Rectal smooth muscle tissue (tissue), 1 donor: ENCODE results near the gene CA9.

Experiments used
- H3K27ac ChIP-seq: one replicate; pipeline ENCODE4 v1.7.0; 2013; ENCODE audit warnings: low read depth, low read length, inconsistent platforms
- H3K27me3 ChIP-seq: one replicate; pipeline ENCODE4 v1.7.0; 2013; ENCODE audit warnings: low read length; ENCODE audit not compliant: control insufficient read depth, insufficient read depth
- H3K36me3 ChIP-seq: one replicate; pipeline ENCODE4 v1.7.0; 2013; ENCODE audit warnings: low read length; ENCODE audit not compliant: control insufficient read depth, insufficient read depth
- H3K4me1 ChIP-seq: one replicate; pipeline ENCODE4 v1.7.0; 2013; ENCODE audit warnings: low read length; ENCODE audit not compliant: control insufficient read depth, insufficient read depth
- H3K4me3 ChIP-seq: one replicate; pipeline ENCODE4 v1.7.0; 2013; ENCODE audit warnings: low read length
- H3K9ac ChIP-seq: one replicate; pipeline ENCODE4 v1.7.0; 2013; ENCODE audit warnings: low read length

The CA9 gene

GRCh38 chr9:35690614-35691333 is 17.0 kb downstream of the CA9 start:
- peak overlapping the region; percentile 82 for H3K4me3 ChIP-seq
- H3K9ac ChIP-seq: peak overlapping the region; percentile 6
- H3K27me3 ChIP-seq: no peaks in the 10 kb centered on the region
- H3K27ac ChIP-seq: peak overlapping the region; percentile 99
- peaks cover 8% of the 10 kb centered on the region for H3K4me1 ChIP-seq
- H3K36me3 ChIP-seq: no peaks in the 10 kb centered on the region

GRCh38 chr9:35691334-35691650 is 17.6 kb downstream of the CA9 start:
- Histone ChIP-seq H3K27ac (peak overlapping the region; percentile 99), H3K27me3 (no peaks in the 10 kb centered on the region), H3K36me3 (peaks cover 3% of the 10 kb centered on the region), H3K9ac (peak overlapping the region; percentile 6), H3K4me1 (peaks cover 7% of the 10 kb centered on the region), H3K4me3 (peak overlapping the region; percentile 80)

- Histone ChIP-seq H3K27ac (peak overlapping the region; percentile 99), H3K4me1 (peaks cover 8% of the 10 kb centered on the region), H3K4me3 (peak overlapping the region; percentile 80), H3K9ac (no peak overlapping the region), H3K27me3 (no peaks in the 10 kb centered on the region), H3K36me3 (peaks cover 7% of the 10 kb centered on the region)
Observed at GRCh38 chr9:35691757-35692301, 18.1 kb downstream of the CA9 start.

GRCh38 chr9:35695943-35696401 is 22.2 kb downstream of the CA9 start:
- H3K27ac ChIP-seq: peak overlapping the region; percentile 38
- no peak overlapping the region for H3K9ac ChIP-seq
- peaks cover 43% of the 10 kb centered on the region for H3K36me3 ChIP-seq

GRCh38 chr9:35696520-35697215 is 22.9 kb downstream of the CA9 start:
- Histone ChIP-seq H3K27ac (peak overlapping the region; percentile 38), H3K36me3 (peaks cover 49% of the 10 kb centered on the region), H3K4me3 (no peak overlapping the region)

More at GRCh38 chr9:35695943-35696401, 22.2 kb downstream of the CA9 start:
- H3K4me3 ChIP-seq: no peak overlapping the region
- no peaks in the 10 kb centered on the region for H3K27me3 ChIP-seq
- peaks cover 8% of the 10 kb centered on the region for H3K4me1 ChIP-seq

GRCh38 chr9:35697486-35697885 is 23.8 kb downstream of the CA9 start:
- Histone ChIP-seq H3K27me3 (no peaks in the 10 kb centered on the region), H3K9ac (no peak overlapping the region), H3K4me1 (peaks cover 2% of the 10 kb centered on the region), H3K27ac (peak overlapping the region; percentile 38), H3K36me3 (peaks cover 55% of the 10 kb centered on the region), H3K4me3 (no peak overlapping the region)

More at GRCh38 chr9:35696520-35697215, 22.9 kb downstream of the CA9 start:
- H3K4me1 ChIP-seq: peaks cover 2% of the 10 kb centered on the region
- no peaks in the 10 kb centered on the region for H3K27me3 ChIP-seq
- peak overlapping the region; percentile 8 for H3K9ac ChIP-seq

- H3K4me1 ChIP-seq: peaks cover 2% of the 10 kb centered on the region
- peaks cover 60% of the 10 kb centered on the region for H3K36me3 ChIP-seq
- no peak overlapping the region for H3K4me3 ChIP-seq
- no peak overlapping the region for H3K27ac ChIP-seq
- H3K27me3 ChIP-seq: no peaks in the 10 kb centered on the region
- no peak overlapping the region for H3K9ac ChIP-seq
Observed at GRCh38 chr9:35698231-35698630, 24.5 kb downstream of the CA9 start.

GRCh38 chr9:35700031-35700430 is 26.3 kb downstream of the CA9 start:
- peaks cover 2% of the 10 kb centered on the region for H3K4me1 ChIP-seq
- H3K36me3 ChIP-seq: peaks cover 78% of the 10 kb centered on the region
- no peak overlapping the region for H3K9ac ChIP-seq
- H3K27ac ChIP-seq: no peak overlapping the region
- no peaks in the 10 kb centered on the region for H3K27me3 ChIP-seq
- H3K4me3 ChIP-seq: no peak overlapping the region

GRCh38 chr9:35700942-35701341 is 27.2 kb downstream of the CA9 start:
- Histone ChIP-seq H3K36me3 (peaks cover 87% of the 10 kb centered on the region), H3K4me3 (no peak overlapping the region), H3K27me3 (no peaks in the 10 kb centered on the region), H3K4me1 (peaks cover 2% of the 10 kb centered on the region), H3K9ac (no peak overlapping the region), H3K27ac (no peak overlapping the region)

- H3K36me3 ChIP-seq: peaks cover 94% of the 10 kb centered on the region
- no peak overlapping the region for H3K4me3 ChIP-seq
- no peak overlapping the region for H3K27ac ChIP-seq
- no peaks in the 10 kb centered on the region for H3K4me1 ChIP-seq
- no peaks in the 10 kb centered on the region for H3K27me3 ChIP-seq
- H3K9ac ChIP-seq: no peak overlapping the region
Observed at GRCh38 chr9:35702696-35703095, 29.0 kb downstream of the CA9 start.

- Histone ChIP-seq H3K27me3 (no peaks in the 10 kb centered on the region), H3K27ac (no peak overlapping the region), H3K4me3 (no peak overlapping the region), H3K4me1 (no peaks in the 10 kb centered on the region), H3K9ac (no peak overlapping the region), H3K36me3 (peaks cover 90% of the 10 kb centered on the region)
Observed at GRCh38 chr9:35703906-35704672, 30.4 kb downstream of the CA9 start.

GRCh38 chr9:35705372-35705771 is 31.6 kb downstream of the CA9 start:
- Histone ChIP-seq H3K9ac (no peak overlapping the region), H3K4me3 (no peak overlapping the region), H3K4me1 (no peaks in the 10 kb centered on the region), H3K27me3 (no peaks in the 10 kb centered on the region), H3K27ac (no peak overlapping the region), H3K36me3 (peaks cover 83% of the 10 kb centered on the region)
